H1 (cell line): Measurements from ENCODE around the gene LIMS1. TPM values are rescaled to one million over a fixed set of nuclear protein-coding genes. Genes with fewer than 3 reads are reported as not detected.

Experiments used
- HDAC6 ChIP-seq: IDR thresholded peaks from one replicate; pipeline ENCODE4 v1.7.1; 2012; ENCODE audit warnings: low read depth, mild to moderate bottlenecking, inconsistent platforms, low read length, moderate library complexity
- KDM1A ChIP-seq: fragments of 200-600, 300-600 bp; sonication (generic); IDR thresholded peaks from 2 replicates; pipeline ENCODE4 v1.7.1; 2016; ENCODE audit warnings: mild to moderate bottlenecking, low read length, borderline replicate concordance
- MAFK ChIP-seq: IDR thresholded peaks from 2 replicates; pipeline ENCODE4 v1.6.1; 2012; ENCODE audit warnings: low read depth, mild to moderate bottlenecking, improper control_type of control experiment, low read length
- PHF8 ChIP-seq: fragments of 200-600 bp; sonication (generic); conservative IDR thresholded peaks from 2 replicates; pipeline ENCODE4 v1.7.1; 2012; ENCODE audit warnings: low read depth, mild to moderate bottlenecking, inconsistent platforms, low read length, moderate library complexity
- SUZ12 ChIP-seq: fragments of 200-600 bp; sonication (generic); IDR thresholded peaks from 2 replicates; pipeline ENCODE4 v1.6.1; 2012; ENCODE audit warnings: mild to moderate bottlenecking, inconsistent platforms, low read length, moderate library complexity, mixed read lengths
- TEAD4 ChIP-seq: IDR thresholded peaks from 2 replicates; pipeline ENCODE4 v1.6.1; 2012; ENCODE audit warnings: low read depth, low read length, inconsistent platforms, mixed read lengths
- polyA plus RNA-seq, 7 experiments: library from polyadenylated mRNA; depleted of rRNA in 3 of 7; stranded (reverse) in 5 of 7; unstranded in 2 of 7; fragments of >200 nt in 5 of 7; fragments of 200-250 nt in 2 of 7; gene quantifications; 1 replicate in 5 of 7; 2 replicates in 1 of 7; 4 replicates in 1 of 7; pipeline versions ENCODE4 v1.2.1 to v1.2.3, GENCODE V29; 2011 to 2013; ENCODE audit warnings: missing spikeins in 2 of 7, mixed read lengths in 2 of 7
- total RNA-seq: library from RNA; stranded (reverse); fragmentation: NEBNext Ultra II Directional; extraction: Animal tissue kit (Norgen Biotek cat#: 25700); gene quantifications from 2 replicates; pipeline ENCODE4 v1.2.1, GENCODE V29; 2021
- TF ChIP-seq, protein P1 (sequence below): fragments of 300-600 bp; sonication (generic); IDR thresholded peaks from 2 replicates; pipeline ENCODE4 v1.7.1; 2012; ENCODE audit warnings: low read length, moderate library complexity, mild to moderate bottlenecking, inconsistent platforms; ENCODE audit not compliant: insufficient replicate concordance

Gene LIMS1
- total and polyA plus RNA-seq, 2 of the 8 experiments (the other 6 are each of a cell fraction or from before 2014, with no cell fraction given) = 24.1 to 36.7 TPM

DNA sequence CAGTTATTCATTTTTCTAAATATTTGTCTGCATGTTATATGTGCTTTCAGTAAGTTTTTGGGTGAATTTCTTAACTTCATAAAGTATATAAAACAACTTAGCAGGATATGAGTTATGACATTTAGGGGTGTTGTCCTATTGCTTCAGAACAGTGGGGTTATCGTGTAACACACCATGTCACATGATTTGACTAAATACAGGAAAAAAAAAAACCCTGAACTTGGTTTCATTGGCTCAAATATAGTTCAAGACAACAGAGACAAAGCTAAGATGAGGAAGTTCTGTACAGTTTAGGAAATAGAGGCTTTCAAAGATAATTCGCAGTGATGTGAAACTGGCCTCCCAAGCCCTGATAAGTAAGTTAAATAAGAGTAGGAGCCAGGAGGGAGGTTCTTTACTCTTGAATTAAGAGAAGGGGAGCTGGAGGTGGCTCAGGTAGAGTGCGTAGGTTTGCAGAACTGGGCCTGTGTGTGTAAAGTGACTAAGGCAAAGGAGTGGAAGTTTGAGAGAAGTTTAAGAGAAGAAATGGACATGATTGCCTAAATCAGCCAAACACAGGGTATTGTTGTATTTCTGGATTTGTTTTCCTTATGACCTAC is 53.9 kb downstream of the LIMS1 start (continued):
- TF ChIP-seq MAFK (no peak), PHF8 (no peak), TEAD4 (no peak), HDAC6 (no peak), SUZ12 (no peak), KDM1A (no peak)
- TF ChIP-seq, protein P1, sequence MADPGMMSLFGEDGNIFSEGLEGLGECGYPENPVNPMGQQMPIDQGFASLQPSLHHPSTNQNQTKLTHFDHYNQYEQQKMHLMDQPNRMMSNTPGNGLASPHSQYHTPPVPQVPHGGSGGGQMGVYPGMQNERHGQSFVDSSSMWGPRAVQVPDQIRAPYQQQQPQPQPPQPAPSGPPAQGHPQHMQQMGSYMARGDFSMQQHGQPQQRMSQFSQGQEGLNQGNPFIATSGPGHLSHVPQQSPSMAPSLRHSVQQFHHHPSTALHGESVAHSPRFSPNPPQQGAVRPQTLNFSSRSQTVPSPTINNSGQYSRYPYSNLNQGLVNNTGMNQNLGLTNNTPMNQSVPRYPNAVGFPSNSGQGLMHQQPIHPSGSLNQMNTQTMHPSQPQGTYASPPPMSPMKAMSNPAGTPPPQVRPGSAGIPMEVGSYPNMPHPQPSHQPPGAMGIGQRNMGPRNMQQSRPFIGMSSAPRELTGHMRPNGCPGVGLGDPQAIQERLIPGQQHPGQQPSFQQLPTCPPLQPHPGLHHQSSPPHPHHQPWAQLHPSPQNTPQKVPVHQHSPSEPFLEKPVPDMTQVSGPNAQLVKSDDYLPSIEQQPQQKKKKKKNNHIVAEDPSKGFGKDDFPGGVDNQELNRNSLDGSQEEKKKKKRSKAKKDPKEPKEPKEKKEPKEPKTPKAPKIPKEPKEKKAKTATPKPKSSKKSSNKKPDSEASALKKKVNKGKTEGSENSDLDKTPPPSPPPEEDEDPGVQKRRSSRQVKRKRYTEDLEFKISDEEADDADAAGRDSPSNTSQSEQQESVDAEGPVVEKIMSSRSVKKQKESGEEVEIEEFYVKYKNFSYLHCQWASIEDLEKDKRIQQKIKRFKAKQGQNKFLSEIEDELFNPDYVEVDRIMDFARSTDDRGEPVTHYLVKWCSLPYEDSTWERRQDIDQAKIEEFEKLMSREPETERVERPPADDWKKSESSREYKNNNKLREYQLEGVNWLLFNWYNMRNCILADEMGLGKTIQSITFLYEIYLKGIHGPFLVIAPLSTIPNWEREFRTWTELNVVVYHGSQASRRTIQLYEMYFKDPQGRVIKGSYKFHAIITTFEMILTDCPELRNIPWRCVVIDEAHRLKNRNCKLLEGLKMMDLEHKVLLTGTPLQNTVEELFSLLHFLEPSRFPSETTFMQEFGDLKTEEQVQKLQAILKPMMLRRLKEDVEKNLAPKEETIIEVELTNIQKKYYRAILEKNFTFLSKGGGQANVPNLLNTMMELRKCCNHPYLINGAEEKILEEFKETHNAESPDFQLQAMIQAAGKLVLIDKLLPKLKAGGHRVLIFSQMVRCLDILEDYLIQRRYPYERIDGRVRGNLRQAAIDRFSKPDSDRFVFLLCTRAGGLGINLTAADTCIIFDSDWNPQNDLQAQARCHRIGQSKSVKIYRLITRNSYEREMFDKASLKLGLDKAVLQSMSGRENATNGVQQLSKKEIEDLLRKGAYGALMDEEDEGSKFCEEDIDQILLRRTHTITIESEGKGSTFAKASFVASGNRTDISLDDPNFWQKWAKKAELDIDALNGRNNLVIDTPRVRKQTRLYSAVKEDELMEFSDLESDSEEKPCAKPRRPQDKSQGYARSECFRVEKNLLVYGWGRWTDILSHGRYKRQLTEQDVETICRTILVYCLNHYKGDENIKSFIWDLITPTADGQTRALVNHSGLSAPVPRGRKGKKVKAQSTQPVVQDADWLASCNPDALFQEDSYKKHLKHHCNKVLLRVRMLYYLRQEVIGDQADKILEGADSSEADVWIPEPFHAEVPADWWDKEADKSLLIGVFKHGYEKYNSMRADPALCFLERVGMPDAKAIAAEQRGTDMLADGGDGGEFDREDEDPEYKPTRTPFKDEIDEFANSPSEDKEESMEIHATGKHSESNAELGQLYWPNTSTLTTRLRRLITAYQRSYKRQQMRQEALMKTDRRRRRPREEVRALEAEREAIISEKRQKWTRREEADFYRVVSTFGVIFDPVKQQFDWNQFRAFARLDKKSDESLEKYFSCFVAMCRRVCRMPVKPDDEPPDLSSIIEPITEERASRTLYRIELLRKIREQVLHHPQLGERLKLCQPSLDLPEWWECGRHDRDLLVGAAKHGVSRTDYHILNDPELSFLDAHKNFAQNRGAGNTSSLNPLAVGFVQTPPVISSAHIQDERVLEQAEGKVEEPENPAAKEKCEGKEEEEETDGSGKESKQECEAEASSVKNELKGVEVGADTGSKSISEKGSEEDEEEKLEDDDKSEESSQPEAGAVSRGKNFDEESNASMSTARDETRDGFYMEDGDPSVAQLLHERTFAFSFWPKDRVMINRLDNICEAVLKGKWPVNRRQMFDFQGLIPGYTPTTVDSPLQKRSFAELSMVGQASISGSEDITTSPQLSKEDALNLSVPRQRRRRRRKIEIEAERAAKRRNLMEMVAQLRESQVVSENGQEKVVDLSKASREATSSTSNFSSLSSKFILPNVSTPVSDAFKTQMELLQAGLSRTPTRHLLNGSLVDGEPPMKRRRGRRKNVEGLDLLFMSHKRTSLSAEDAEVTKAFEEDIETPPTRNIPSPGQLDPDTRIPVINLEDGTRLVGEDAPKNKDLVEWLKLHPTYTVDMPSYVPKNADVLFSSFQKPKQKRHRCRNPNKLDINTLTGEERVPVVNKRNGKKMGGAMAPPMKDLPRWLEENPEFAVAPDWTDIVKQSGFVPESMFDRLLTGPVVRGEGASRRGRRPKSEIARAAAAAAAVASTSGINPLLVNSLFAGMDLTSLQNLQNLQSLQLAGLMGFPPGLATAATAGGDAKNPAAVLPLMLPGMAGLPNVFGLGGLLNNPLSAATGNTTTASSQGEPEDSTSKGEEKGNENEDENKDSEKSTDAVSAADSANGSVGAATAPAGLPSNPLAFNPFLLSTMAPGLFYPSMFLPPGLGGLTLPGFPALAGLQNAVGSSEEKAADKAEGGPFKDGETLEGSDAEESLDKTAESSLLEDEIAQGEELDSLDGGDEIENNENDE = no peak
